Panc1 (cell line): Measurements from ENCODE around the gene PNPLA8. TPM values are rescaled to one million over a fixed set of nuclear protein-coding genes. Genes with fewer than 3 reads are reported as not detected.

Source experiments
- ATAC-seq: fragments of 200-7000 bp; cut with Tn5 transposase; 2 replicates; pipeline ENCODE4 v1.9.1; 2020; ENCODE audit warnings: mild to moderate bottlenecking, moderate library complexity
- BruUV-seq: library from RNA; stranded (reverse); fragments of 400-500 nt; replicated peaks from 2 replicates; lab custom pipeline; 2021; lab: Mats Ljungman, UMichigan
- CTCF ChIA-PET: fragments of 300-600 bp; sonication (Branson Sonifier 250); formaldehyde crosslinking; loops from one replicate; lab custom pipeline; 2022; ENCODE audit warnings: antibody characterized with exemption; lab: Charles Lee
- POLR2A ChIA-PET: fragments of 300-600 bp; sonication (Branson Sonifier 250); formaldehyde crosslinking; loops from one replicate; lab custom pipeline; 2022; ENCODE audit warnings: antibody characterized with exemption; lab: Charles Lee
- DNase-seq: peaks from one replicate; pipeline ENCODE4 v3.0.0-alpha.2; 2010; ENCODE audit warnings: low read depth, low spot score
- H3K27ac ChIP-seq: 2 replicates; pipeline ENCODE4 v1.5.1; 2011; ENCODE audit warnings: mild to moderate bottlenecking, low read length, inconsistent platforms
- H3K27me3 ChIP-seq: fragments of 200-500 bp; sonication (Bioruptor generic); 2 replicates; pipeline ENCODE4 v1.6.0; 2014; ENCODE audit warnings: low read length, inconsistent platforms; ENCODE audit not compliant: control insufficient read depth, insufficient read depth
- H3K36me3 ChIP-seq: fragments of 200-500 bp; sonication (Bioruptor generic); 2 replicates; pipeline ENCODE4 v1.5.1; 2014; ENCODE audit warnings: inconsistent platforms, mild to moderate bottlenecking, low read length, moderate library complexity; ENCODE audit not compliant: control insufficient read depth, insufficient read depth
- H3K4me1 ChIP-seq: 2 replicates; pipeline ENCODE4 v1.5.1; 2011; ENCODE audit warnings: inconsistent platforms, mild to moderate bottlenecking, low read length, moderate library complexity; ENCODE audit not compliant: control insufficient read depth, insufficient read depth
- H3K4me3 ChIP-seq, 2 experiments: 2 replicates each; pipeline ENCODE4 v1.5.1; 2011 to 2012; ENCODE audit warnings: low read depth in 2 of 2, low read length in 2 of 2, mild to moderate bottlenecking in 2 of 2, inconsistent platforms in 1 of 2, moderate library complexity in 1 of 2
- H3K9me3 ChIP-seq: fragments of 200-500 bp; sonication (Bioruptor generic); 2 replicates; pipeline ENCODE4 v1.5.1; 2014; ENCODE audit warnings: low read depth, mild to moderate bottlenecking, inconsistent platforms, low read length, moderate library complexity; ENCODE audit not compliant: control insufficient read depth, insufficient read depth
- POLR2AphosphoS5 ChIP-seq: IDR thresholded peaks from 2 replicates; pipeline ENCODE4 v1.6.1; 2012; ENCODE audit warnings: mild to moderate bottlenecking, low read depth, low read length, moderate library complexity
- SIN3A ChIP-seq: IDR thresholded peaks from 2 replicates; pipeline ENCODE4 v1.6.1; 2012; ENCODE audit warnings: low read depth, mild to moderate bottlenecking, low read length, moderate library complexity, borderline replicate concordance; ENCODE audit not compliant: insufficient read depth
- TCF7L2 ChIP-seq: IDR thresholded peaks from 2 replicates; pipeline ENCODE4 v1.6.1; 2011; ENCODE audit warnings: mild to moderate bottlenecking, low read depth, low read length, inconsistent platforms
- in situ Hi-C: cut with HindIII; loops from 2 replicates; pipeline ENCODE4 v1.10.0; 2016; ENCODE audit warnings: low sequenced_read_pairs, low pct_unique_long_range_greater_than_20kb
- intact Hi-C: fragments of 100-400 bp; cut with micrococcal nuclease; formaldehyde crosslinking; loops from one replicate; pipeline ENCODE4 v1.10.0; 2022; ENCODE audit not compliant: unreplicated experiment
- total RNA-seq: library from RNA; stranded (reverse); gene quantifications from one replicate; pipeline ENCODE4 v1.2.1, GENCODE V29; 2021; ENCODE audit not compliant: unreplicated experiment
- TF ChIP-seq, protein P1 (sequence below): fragments of 450-650 bp; IDR thresholded peaks from 2 replicates; pipeline ENCODE4 v1.5.1; 2017; ENCODE audit warnings: mild to moderate bottlenecking
- TF ChIP-seq, protein P2 (sequence below), 2 experiments: IDR thresholded peaks; 2 replicates each; pipeline ENCODE4 v1.6.1; 2011 to 2012; ENCODE audit warnings: low read depth in 2 of 2, control low read depth in 1 of 2, low read length in 1 of 2, mild to moderate bottlenecking in 1 of 2, moderate library complexity in 1 of 2; ENCODE audit not compliant: insufficient read depth in 1 of 2

The PNPLA8 gene
- total RNA-seq, 1 experiment from 2014 or later, result 18.1 TPM

DNA sequence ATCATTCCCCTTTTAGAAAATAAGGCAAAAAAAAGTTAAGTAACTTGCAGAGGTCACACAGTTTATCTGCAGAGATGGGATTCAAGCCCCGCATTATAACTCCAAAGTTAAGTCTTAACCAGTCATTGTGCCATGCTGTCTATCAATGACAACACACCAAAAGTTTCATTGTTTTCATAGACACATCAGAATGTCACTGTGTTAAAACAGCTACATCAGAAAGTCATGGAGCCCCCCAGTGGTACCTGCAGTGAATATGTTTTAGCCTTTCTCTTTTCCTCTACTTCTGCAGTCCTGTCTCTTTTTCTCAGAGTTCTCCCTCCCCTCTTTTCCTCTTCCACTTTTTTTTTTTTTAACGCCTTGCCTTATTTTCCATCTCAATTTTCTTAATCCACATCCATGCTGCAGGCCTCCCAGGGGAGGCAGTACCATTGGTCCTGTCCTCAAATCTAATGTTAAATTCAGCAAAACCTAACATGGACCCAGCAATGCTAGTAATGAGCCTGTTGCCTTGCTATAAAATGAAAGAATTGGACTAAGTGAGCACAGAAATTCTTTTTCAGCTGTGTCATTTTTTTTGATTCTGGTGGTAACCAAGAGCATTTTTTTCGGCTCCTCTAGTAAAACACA lies 65.9 kb downstream of the PNPLA8 start:
- Histone ChIP-seq H3K27me3 (peaks cover 37% of the 10 kb centered on the region), H3K4me3 (no peak overlapping the region), H3K9me3 (no peaks in the 10 kb centered on the region), H3K36me3 (no peaks in the 10 kb centered on the region), H3K4me1 (no peaks in the 10 kb centered on the region), H3K27ac (no peak overlapping the region)
- ATAC-seq (no peak), DNase-seq (no peak)
- ChIA-PET POLR2A (no interaction called here), CTCF (interaction anchor here (0.5 to 1.0 kb wide), 2 partner anchors 13 to 39 kb away, joined by 3 to 6 read pairs; no protein-coding TSS in a partner anchor)
- in situ Hi-C loops (no loop called here), intact Hi-C loops (no loop called here)
- no peak for TF ChIP-seq SIN3A
- no peak for TF ChIP-seq TCF7L2
- TF ChIP-seq POLR2AphosphoS5, result no peak
- TF ChIP-seq, protein P1, sequence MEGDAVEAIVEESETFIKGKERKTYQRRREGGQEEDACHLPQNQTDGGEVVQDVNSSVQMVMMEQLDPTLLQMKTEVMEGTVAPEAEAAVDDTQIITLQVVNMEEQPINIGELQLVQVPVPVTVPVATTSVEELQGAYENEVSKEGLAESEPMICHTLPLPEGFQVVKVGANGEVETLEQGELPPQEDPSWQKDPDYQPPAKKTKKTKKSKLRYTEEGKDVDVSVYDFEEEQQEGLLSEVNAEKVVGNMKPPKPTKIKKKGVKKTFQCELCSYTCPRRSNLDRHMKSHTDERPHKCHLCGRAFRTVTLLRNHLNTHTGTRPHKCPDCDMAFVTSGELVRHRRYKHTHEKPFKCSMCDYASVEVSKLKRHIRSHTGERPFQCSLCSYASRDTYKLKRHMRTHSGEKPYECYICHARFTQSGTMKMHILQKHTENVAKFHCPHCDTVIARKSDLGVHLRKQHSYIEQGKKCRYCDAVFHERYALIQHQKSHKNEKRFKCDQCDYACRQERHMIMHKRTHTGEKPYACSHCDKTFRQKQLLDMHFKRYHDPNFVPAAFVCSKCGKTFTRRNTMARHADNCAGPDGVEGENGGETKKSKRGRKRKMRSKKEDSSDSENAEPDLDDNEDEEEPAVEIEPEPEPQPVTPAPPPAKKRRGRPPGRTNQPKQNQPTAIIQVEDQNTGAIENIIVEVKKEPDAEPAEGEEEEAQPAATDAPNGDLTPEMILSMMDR, result peak; percentile 56
- TF ChIP-seq, protein P2, sequence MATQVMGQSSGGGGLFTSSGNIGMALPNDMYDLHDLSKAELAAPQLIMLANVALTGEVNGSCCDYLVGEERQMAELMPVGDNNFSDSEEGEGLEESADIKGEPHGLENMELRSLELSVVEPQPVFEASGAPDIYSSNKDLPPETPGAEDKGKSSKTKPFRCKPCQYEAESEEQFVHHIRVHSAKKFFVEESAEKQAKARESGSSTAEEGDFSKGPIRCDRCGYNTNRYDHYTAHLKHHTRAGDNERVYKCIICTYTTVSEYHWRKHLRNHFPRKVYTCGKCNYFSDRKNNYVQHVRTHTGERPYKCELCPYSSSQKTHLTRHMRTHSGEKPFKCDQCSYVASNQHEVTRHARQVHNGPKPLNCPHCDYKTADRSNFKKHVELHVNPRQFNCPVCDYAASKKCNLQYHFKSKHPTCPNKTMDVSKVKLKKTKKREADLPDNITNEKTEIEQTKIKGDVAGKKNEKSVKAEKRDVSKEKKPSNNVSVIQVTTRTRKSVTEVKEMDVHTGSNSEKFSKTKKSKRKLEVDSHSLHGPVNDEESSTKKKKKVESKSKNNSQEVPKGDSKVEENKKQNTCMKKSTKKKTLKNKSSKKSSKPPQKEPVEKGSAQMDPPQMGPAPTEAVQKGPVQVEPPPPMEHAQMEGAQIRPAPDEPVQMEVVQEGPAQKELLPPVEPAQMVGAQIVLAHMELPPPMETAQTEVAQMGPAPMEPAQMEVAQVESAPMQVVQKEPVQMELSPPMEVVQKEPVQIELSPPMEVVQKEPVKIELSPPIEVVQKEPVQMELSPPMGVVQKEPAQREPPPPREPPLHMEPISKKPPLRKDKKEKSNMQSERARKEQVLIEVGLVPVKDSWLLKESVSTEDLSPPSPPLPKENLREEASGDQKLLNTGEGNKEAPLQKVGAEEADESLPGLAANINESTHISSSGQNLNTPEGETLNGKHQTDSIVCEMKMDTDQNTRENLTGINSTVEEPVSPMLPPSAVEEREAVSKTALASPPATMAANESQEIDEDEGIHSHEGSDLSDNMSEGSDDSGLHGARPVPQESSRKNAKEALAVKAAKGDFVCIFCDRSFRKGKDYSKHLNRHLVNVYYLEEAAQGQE (IDR thresholded peaks at IDR 0.05; ENCODE audit: insufficient read depth in 1 of 2, low read depth in 2 of 2, low read length in 1 of 2), result no peak
- BruUV-seq, result no TSS peak

DNA sequence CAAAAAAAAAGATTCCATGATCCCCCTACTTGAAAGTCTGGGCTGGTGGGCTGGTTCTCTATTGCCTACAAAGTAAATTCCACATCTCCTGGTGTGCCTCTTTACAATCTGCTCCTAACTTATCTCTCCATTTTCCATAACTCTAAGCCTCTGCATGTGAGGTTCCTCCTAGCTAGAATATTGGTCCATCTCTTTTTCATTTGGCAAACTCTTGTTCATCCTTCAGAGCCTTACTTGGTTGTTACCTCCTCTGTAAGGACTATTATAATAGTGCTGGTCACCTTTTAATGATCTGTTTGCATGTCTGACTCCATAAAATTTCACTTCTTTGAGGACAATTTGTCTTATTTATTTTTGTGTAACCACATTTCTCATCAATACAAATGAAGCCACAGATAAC lies 68.1 kb downstream of the PNPLA8 start:
- no TSS peak for BruUV-seq
- TF ChIP-seq TCF7L2 (no peak), SIN3A (no peak), POLR2AphosphoS5 (no peak)
- TF ChIP-seq, protein P1, result no peak
- TF ChIP-seq, protein P2 (IDR thresholded peaks at IDR 0.05; ENCODE audit: insufficient read depth in 1 of 2, low read depth in 2 of 2, low read length in 1 of 2), result no peak
- CTCF ChIA-PET, result interaction anchor here (1.2 kb wide), 1 partner anchor 10 kb away, joined by 3 read pairs; no protein-coding TSS in a partner anchor
- DNase-seq, result no peak
- H3K27ac ChIP-seq, result no peak overlapping the region
- in situ Hi-C loops (no loop called here), intact Hi-C loops (no loop called here)
- H3K36me3 ChIP-seq, result no peaks in the 10 kb centered on the region
- no peaks in the 10 kb centered on the region for H3K4me1 ChIP-seq
- no peak overlapping the region for H3K4me3 ChIP-seq
- H3K9me3 ChIP-seq, result no peaks in the 10 kb centered on the region
- POLR2A ChIA-PET, result no interaction called here
- ATAC-seq, result no peak
- H3K27me3 ChIP-seq, result peaks cover 48% of the 10 kb centered on the region
